ENCODE results near the gene PRKACG. TPM values are rescaled to one million over a fixed set of nuclear protein-coding genes. Genes with fewer than 3 reads are reported as not detected.

PRKACG gene
- total and polyA plus RNA-seq, 4 donors: not detected

Other genes with a start within 250 kb of the PRKACG start
- gene FXN, start 21.6 kb upstream of the PRKACG start, total RNA-seq: 10 to 100 TPM in 1 of 2 donors, 1 to 10 TPM in 1; 3.6 to 13.5 TPM
- 10 to 100 TPM in 1 of 2 donors, 1 to 10 TPM in 1; 8.7 to 12.5 TPM for gene FXN, start 21.6 kb upstream of the PRKACG start, polyA plus RNA-seq
- gene TJP2, start 160.2 kb upstream of the PRKACG start, total RNA-seq: 100 to 1,000 TPM; 104 to 181 TPM
- 10 to 100 TPM; 39.3 to 43.2 TPM for gene TJP2, start 160.2 kb upstream of the PRKACG start, polyA plus RNA-seq